ENCODE measurements around the gene LGR5. TPM values are rescaled to one million over a fixed set of nuclear protein-coding genes. Genes with fewer than 3 reads are reported as not detected.

The LGR5 gene
- total and polyA plus RNA-seq, 2 of the 13 experiments (the other 11 are each of a cell fraction or from before 2014, with no cell fraction given) = 37.0 to 121 TPM

GRCh38 chr12:71440763-71441748 is 1.5 kb downstream of the LGR5 start (continued):
- TF ChIP-seq ZBTB49 (CRISPR knock-in tag; IDR thresholded peaks at IDR 0.05; ENCODE audit: borderline replicate concordance) = no peak
- peak; percentile 37; the same call in 1 of the 2 replicates for TF ChIP-seq MAZ (IDR thresholded peaks at IDR 0.05; ENCODE audit: borderline replicate concordance, low read depth, low read length)
- peak; percentile 63 for TF ChIP-seq MAZ (CRISPR knock-in tag; IDR thresholded peaks at IDR 0.05; ENCODE audit: low read depth)
- peak; percentile 82; the same call in 1 of the 2 replicates for TF ChIP-seq ZKSCAN8 (CRISPR knock-in tag; IDR thresholded peaks at IDR 0.05; ENCODE audit: borderline replicate concordance)
- peak; percentile 68; the same call in 1 of the 2 replicates for TF ChIP-seq TBX3 (IDR thresholded peaks at IDR 0.05; ENCODE audit: borderline replicate concordance)
- no peak for TF ChIP-seq ZNF883 (CRISPR knock-in tag; IDR thresholded peaks at IDR 0.05; ENCODE audit: not compliant biosample characterization)
- TF ChIP-seq TAF15 (IDR thresholded peaks at IDR 0.05; ENCODE audit: low read depth, low read length, poor library complexity, severe bottlenecking) = no peak
- no peak for TF ChIP-seq E2F1 (CRISPR knock-in tag; IDR thresholded peaks at IDR 0.05)
- TF ChIP-seq MXD3 (CRISPR knock-in tag; IDR thresholded peaks at IDR 0.05) = no peak; the same call in 1 of the 2 replicates
- TF ChIP-seq HDAC2 (CRISPR knock-in tag; IDR thresholded peaks at IDR 0.05) = peak; percentile 97
- TF ChIP-seq ZNF790 (CRISPR knock-in tag; IDR thresholded peaks at IDR 0.05; ENCODE audit: borderline replicate concordance) = 0 out of 2 replicates have a peak, but pooled peaks have one; percentile 40
- TF ChIP-seq HNRNPUL1 (IDR thresholded peaks at IDR 0.05; ENCODE audit: low read depth, low read length) = no peak
- TF ChIP-seq ATF4 (CRISPR knock-in tag; IDR thresholded peaks at IDR 0.05) = peak in 1 of 2 experiments; percentile 82; a peak in 2 of 4 replicates
- TF ChIP-seq ZNF670 (CRISPR knock-in tag; IDR thresholded peaks at IDR 0.05; ENCODE audit: borderline replicate concordance) = peak; percentile 95
- no peak for TF ChIP-seq ZNF329 (CRISPR knock-in tag; IDR thresholded peaks at IDR 0.05; ENCODE audit: low read depth)
- no peak for TF ChIP-seq NKX3-1 (CRISPR knock-in tag; IDR thresholded peaks at IDR 0.05)
- TF ChIP-seq KDM2A (CRISPR knock-in tag; IDR thresholded peaks at IDR 0.05; ENCODE audit: borderline replicate concordance, low read depth) = peak; percentile 92
- peak; percentile 92 for TF ChIP-seq ZBTB7B (CRISPR knock-in tag; IDR thresholded peaks at IDR 0.05)
- no peak for TF ChIP-seq ZNF562 (CRISPR knock-in tag; IDR thresholded peaks at IDR 0.05; ENCODE audit: borderline replicate concordance)
- no peak for TF ChIP-seq NFE2L2 (IDR thresholded peaks at IDR 0.05; ENCODE audit: low read length)
- peak; percentile 79; the same call in 1 of the 2 replicates for TF ChIP-seq CC2D1A (CRISPR knock-in tag; IDR thresholded peaks at IDR 0.05)
- TF ChIP-seq HNF4G (IDR thresholded peaks at IDR 0.05; ENCODE audit: borderline replicate concordance, low read depth, low read length) = peak; percentile 59; the same call in 1 of the 2 replicates
- TF ChIP-seq HNF4G (CRISPR knock-in tag; IDR thresholded peaks at IDR 0.05; ENCODE audit: borderline replicate concordance, low read depth) = no peak
